HG03354 (cell line): ENCODE data around the gene CHCHD6.

Experiments
- ATAC-seq: cut with Tn5 transposase; IDR thresholded peaks from one replicate; pipeline ENCODE4 v1.9.1; 2021; ENCODE audit warnings: mild to moderate bottlenecking; ENCODE audit not compliant: unreplicated experiment, poor library complexity, severe bottlenecking

The CHCHD6 gene

DNA sequence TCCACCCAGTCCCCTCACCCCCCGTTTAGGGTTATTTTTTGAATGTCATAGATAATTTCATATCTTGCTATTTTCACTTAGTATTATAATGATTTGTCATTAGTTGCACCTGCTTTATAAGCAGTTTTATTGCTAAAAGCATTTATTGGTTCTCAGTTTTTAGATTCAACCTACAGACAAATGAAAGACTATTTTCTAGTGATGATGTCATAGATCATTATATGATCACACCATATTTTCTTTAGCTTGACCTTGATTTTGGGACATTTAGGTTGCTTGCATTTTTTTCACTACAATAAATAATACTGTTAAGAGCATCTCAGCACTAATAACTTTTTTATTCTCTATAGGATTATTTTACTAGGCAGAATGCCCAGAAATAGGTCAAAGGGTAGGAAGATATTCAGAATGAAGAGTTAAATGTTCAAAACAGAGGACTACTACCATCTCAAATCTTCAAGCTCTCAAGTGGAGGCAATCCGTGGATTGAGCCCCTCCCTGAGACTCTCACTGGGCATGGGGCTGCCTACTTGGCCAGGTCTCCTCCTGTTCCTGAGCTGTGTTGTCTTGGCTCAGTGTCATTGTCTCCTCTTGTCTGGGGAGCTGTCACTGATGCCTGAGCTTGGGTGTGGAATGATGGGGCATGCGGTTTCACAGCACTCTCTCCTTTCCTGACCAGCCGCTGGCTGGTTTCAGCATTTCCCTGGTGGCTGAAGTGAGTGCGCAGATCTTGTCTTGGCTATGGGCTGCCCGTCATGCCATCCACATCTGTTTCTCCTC is 28.4 kb downstream of the CHCHD6 start:
- ATAC-seq, result no peak

DNA sequence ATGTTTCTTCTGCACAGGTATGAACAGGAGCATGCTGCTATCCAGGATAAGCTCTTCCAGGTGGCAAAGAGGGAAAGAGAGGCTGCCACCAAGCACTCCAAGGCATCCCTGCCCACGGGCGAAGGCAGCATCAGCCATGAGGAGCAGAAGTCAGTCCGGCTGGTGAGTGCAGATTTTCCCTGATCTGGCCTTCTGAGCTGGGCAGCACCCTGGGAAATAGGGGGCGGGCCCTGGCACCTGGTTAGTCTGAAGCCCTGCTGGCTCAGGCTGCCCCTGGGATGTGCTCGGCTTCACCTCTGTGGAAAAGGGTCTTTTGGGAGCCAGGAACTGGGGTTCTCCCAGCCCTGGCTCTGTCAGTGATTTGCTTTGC is 29.0 kb downstream of the CHCHD6 start:
- no peak for ATAC-seq

DNA sequence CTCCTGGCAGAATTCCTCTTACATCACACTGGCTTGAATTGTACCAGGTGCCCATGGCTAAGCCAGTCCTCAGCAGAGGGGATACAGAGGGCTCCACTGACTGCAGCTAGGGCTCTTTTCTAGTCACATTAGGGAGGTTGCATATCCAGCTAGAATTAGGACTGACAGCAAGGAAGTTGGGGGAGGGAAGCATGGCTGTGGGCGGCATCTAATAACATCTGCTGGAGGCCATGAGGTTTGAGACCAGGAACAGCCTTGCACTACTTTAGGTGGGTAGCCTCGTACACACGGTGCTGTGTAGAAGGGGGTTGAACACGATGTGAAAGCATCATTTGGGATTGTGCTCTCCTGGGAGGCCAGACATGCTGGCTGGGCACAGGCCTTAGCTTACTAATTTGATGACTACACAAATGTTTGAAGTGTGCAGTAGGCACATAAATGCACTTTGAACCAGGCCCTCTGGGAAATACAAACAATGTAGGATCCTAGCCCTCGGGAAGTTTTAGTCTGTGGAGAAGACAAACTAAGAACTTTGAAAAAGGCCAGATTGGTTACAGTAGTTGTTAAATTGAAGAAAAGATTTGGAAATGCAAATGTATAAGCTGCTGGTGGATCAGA is 30.2 kb downstream of the CHCHD6 start:
- no peak for ATAC-seq

DNA sequence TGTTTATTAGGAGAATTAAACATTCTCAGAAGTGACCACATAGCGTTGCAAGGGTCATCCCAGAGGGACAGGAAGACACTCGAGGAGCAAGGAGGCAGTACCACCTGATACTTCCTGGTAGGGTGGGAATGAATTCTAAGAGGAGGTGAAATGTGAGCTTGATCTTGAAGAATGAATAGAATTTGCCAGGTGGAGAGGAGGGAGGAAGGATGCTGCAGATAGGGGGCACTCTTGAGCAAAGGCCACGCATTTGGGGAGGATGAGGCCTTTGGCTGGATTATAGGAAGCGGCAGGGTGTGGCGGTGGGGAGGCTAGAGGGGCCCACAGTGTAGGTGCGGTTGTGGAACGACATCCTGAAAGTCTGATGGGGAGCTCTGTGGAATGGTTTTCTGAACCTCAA is 33.5 kb downstream of the CHCHD6 start:
- no peak for ATAC-seq

DNA sequence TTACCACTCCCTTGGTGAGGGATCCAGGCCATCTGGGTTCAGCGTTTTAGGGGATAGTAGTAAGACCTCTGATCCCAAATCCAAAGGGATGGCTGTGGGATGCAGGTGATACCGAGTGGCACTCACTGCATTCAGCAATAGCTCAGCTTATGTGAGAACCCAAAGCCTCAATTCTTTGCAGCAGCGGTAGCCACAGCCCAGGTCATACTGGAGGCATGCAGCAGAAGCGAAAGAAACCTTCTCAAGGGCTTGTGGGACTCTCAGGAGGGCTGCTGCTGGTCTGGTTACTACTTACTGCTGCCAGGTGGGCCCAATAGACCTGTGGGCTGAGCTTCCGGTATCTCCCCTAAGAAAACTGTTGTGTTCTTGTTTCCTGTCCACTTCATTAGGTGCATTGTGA is 38.0 kb downstream of the CHCHD6 start:
- no peak for ATAC-seq

DNA sequence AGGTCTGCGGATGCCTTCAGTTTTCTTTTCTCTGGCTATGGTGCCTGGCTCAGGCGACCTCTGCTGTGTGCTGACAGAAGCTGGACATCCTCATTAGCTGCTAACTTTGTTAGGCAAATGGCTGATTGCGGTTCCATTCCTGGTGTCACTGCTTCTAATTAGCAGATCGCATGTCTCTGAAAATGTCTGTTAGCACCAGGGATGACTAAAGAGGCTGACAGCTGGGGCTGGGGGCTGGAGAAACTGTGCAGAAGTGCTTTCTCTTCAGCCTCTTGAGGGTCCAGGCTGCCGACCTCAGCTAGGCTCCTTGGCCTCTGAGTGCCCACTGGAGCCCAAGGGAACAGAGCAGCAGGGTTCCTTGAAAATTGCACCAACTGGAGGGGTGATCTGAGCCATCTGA is 39.3 kb downstream of the CHCHD6 start:
- no peak for ATAC-seq

DNA sequence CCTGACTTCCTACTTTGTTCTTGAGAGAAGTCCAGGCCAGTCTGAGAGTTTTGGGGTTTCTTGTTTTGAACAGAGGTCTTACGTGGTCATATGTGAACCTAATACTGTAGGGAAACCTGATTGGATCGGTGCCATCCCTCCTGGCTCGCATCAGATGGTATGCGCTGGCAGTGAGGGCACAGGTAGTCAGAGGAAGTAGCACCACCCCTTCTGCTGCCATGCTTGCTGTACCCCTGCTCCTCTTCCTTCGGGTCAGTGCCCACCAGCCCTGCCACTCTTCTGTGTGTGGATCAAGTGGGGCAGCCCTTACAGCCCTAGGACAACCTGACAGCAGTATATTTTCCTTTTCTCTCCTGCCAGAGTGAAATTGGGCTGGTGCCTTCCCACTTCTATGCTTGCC is 39.7 kb downstream of the CHCHD6 start:
- no peak for ATAC-seq

DNA sequence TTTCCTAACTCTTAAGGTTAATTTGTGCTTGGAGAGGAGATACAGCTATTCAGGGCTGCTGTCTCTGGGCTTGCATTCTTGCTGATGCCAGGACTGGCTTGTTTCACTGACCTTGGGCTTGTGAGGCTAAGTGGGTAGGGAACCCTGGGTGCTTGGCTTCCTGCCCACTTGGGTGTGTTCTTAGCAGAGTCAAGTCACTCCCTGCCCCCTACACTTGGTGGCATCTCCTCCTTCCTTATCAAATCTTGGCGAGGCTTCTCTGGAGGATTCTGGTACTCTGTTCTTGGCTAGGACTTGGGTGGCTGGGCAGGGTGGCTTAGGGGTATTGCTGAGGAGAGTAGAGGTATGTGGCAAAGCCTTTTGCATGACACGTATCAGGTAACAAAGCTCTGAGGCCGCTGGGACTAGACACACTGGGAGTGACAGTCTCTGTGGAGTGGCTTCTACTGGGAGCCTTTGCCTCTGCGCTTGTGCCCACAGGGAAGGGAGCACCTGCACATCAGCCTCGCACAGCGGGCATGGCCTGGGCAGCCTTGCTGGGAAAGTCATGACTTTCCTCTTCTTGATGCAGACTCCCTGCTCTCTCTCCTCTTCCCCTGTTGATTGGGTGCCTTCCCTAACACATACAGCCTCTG is 41.8 kb downstream of the CHCHD6 start:
- no peak for ATAC-seq

DNA sequence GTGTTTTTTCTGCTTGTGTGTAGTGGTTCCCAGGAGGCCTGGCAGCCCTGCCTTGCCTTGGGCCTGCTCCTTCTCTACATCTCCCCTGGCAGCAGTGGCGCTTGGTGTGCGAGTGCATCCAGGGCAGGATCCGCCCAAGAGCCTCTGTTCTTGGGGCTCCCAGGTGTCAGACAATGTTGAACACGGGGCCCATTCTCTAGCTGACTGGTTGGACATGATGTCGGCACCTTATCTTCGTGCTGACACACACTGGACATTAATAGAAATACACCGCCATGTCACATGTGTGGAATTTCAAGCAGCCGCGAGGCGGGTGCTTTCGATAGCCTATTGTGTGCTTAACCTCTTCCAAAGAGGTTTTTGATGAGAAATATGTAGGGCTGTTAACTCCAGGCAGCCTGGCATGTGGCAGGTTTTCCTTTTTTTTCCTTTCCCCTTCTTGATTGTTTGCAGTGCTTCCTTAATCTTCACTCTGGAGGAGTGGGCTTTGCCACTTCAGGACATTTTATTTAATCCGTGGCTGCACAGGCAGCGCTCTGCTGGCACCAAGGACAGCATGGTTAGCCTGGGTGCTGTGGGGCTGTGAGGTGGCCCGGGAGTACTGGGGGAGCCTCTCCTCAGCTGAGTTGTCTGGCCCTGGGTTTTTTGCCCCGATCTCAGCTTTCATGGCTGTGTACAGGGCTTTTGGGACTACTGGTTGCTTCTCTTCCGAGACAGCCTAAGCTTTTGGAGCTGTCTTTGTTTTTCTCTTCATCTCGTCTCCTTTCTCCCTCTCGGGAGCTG is 42.5 kb downstream of the CHCHD6 start:
- no peak for ATAC-seq

DNA sequence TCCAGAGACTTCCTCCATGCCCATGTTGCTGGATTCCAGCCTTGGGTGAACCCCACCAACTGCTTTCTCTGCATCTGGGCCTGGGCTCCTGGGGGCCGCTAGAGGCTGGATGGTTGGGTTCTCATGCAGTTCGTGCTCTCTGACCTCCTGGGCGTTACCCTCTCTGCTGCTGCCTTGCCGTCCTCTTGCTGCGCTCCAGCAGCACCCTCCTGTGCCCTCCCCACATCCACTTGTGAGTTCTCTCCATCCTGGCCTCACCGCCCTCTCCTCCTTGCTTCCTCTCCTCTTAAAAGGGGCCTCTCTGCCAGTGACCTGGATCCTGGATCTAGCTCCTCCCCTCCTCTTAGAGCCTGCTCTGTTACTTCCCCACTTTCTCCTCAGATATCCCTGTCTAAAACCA is 43.7 kb downstream of the CHCHD6 start:
- no peak for ATAC-seq

DNA sequence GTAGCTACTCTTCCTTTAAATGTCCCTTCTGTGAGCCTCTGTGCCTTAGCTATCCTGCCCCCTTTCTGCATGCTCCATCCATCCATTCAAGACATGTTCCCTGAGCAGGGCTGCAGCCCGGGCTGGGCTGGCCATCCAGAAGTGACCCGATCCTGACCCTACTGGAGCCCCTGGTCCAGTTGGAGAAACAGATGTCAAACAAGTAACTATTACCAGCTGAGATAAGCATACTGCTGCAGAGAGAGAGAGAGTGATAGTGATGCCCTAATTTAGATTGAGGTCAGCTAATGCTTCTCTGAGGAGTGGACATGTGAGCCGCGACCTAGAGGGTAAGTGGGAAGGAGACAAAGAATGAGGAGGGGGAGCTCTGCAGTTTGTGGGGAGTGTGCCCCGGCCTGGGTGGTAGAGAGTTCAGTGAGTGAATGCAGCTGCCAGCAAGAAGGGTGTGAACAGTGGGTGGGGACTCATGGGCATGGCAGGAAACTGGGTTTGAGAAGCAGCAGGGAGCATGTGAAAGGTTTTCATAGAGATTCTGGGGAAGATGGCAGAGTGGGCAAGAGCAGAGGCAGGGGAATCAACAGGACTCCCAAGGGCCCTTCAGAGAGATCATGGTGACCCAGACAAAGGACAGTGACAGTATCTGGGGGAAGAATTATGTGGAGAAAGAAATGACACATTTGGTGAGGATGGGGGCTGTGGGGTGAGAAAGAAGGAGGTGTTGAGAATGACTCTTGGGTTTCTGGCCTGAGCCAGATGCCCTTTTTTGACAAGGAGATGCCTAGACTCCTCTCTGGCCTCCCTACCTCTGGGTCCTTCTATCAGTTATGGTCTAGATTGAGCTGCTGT is 44.9 kb downstream of the CHCHD6 start:
- ATAC-seq, result no peak

DNA sequence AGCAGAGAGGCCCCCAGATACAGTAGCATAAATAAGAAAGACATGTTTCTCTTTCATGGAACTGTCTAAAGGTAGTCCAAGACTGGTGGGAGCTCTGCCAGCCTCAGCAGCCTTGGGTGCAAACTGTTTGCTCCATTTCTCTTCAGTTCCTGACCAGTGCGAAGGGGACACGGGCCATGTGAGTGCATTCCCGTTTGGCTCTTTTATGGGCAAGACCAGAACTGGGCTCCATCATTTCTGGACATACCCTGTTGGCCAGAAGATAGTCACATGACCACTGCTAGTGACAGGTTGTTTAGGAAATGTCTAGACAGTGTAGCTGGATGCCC is 45.5 kb downstream of the CHCHD6 start:
- ATAC-seq, result no peak

DNA sequence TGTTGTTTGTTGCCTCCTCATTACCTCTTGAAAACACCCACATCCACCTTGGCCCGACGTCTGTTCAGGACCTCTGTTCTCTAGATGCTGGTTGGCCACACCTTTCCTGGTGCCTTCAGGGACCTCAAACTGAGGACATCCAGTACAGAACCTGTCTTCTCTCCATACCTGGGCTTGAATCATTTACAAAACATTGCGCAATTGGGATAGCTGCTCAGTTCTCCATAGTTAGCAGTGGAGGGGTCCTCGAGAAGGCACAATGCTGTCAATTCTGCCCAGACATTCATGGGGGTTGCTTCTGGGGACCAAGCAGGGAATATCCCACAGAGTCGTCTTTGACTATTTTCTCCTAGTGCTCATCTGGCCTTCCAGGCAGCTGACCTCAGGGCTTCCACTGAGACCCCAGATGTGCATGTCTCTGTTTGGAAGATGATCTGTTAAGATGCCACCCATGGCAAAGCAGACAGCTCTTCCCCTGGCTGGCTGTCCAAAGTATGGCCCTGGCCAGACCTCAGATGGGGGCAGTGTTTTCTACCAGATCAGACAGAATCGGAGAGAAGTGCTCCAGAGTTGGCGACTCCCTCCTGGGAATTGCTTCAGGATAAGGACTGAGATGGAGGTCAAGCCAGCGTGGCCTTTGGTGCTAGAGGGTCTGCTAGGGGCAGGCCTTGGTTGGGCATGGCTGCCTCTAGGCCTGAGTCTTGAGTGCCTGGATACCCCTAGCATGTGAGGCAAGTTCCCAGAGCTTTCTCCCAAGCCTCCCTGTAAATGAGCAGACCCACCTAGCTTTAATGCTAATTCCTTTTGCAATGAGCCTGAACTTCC is 46.1 kb downstream of the CHCHD6 start:
- no peak for ATAC-seq

DNA sequence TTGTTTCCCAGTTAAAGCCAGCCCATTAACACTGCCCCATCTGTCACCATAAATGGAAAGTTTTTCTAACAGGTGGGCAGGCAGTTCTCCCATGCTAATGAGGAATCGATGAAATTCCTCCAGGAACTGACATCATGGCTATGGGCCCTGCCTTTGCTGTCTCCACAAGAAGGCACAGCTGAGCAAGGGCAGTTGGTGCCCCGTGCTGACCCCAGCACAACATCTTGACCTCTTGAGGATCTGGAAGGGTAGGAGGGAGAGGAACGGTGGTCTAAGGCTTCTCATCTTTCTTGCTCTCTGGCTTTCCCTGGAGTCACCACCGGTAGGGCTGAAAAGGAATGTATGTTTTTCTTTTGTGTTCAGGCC is 46.7 kb downstream of the CHCHD6 start:
- no peak for ATAC-seq

DNA sequence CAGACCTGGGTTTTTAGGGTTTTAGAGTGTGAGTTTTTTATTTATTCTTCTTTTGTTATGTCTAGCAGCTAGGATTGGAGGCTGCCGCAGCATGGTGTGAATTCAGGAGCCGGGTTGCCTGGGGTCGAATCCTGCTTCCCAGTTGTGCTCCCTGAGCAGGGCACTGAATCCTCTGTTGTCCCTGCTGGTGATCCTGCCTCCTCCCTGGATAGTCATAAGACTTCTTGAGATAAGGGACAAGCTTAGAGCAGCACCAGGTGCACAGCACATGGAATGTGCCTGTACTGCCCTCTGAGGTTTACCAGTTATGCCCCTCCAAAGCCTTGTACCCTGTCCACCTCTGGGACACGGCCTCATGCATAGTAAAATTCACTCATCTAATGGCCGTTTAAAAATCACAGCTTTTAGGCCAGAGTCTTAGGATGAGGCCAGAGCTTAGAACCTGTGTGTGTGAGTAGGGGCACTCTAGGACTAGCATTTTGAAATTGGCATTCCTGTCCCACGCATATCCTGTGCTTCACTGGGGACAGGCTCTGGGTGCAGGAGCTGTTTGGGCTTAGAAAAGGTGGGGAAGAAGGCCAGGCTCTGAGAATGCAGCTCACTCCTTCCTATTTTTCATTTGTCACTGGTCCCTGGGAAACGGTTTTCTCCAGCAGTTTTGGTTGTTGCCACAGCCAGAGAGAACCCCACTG is 47.7 kb downstream of the CHCHD6 start:
- ATAC-seq, result no peak

DNA sequence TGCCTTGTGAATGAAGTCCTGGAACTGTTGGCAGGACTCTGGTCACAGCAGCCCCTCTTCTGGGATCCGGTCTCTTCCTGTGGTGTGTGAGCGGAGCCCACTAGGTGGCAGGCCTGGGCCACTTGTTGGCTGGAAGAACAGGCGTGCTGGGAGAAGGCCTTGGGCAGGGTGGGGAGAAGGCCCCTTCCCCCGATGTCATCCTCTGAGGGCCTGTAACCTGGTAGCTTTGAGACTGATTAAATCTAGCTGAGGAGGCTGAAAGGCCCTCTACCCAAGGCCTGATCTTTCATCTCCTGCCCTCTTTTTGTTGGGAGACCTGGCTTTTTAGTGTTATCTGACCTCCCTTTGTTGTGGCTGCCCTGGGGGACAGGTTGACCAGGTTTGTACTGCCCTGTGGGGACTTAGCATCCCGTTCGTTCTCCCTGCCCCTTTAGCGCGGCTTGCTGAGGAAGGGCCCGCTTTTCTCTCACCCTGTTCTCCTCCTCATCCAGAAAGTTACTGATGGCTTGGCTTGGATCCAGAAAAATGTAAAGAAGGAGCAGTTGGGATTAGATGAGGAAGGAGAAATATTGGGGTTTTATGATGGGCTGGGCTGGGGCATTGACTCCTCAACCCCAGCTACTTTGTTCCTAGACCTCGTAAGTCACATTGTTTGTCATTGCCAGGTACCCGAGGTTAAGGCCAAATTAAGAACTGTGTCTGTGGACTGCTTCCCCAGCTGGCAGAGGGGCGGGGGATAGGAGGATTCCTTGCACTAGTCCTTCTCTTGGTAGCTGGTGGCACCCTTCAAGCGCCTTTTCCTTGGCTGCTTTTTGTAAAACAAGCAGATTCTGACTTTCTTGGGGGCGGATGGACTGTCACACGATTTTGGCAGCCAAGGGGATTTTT is 48.5 kb downstream of the CHCHD6 start:
- ATAC-seq, result no peak
